ENCODE results near the gene C3AR1.

- TF ChIP-seq GATA3 (IDR thresholded peaks at IDR 0.05; ENCODE audit: low read depth, low read length) (no peak), GATA2 (IDR thresholded peaks at IDR 0.05; ENCODE audit: low read depth, low read length) (no peak)
Measured at GRCh38 chr12:8032242-8033152, 33.7 kb downstream of the C3AR1 start, which contains the start of gene FOXJ2.

Measured in SH-SY5Y (cell line).